H9 (cell line): ENCODE measurements around the gene PGRMC1. TPM values are rescaled to one million over a fixed set of nuclear protein-coding genes. Genes with fewer than 3 reads are reported as not detected.

ENCODE experiments used
- DNase-seq: peaks from one replicate; pipeline ENCODE4 v3.0.0-alpha.2; 2017
- H2AFZ ChIP-seq: one replicate; pipeline ENCODE4 v1.6.1; 2013; ENCODE audit warnings: mild to moderate bottlenecking, low read length, control low read depth, moderate library complexity
- H2AK5ac ChIP-seq: 2 replicates; pipeline ENCODE4 v1.6.1; 2013; ENCODE audit warnings: low read length, control low read depth, mixed read lengths; ENCODE audit not compliant: insufficient read length
- H2BK120ac ChIP-seq: one replicate; pipeline ENCODE4 v1.6.1; 2013; ENCODE audit warnings: low read depth, mild to moderate bottlenecking, low read length, control low read depth, inconsistent platforms; ENCODE audit not compliant: poor library complexity, severe bottlenecking
- H2BK12ac ChIP-seq: 2 replicates; pipeline ENCODE4 v1.6.1; 2013; ENCODE audit warnings: low read length, control low read depth, mixed read lengths, low read depth; ENCODE audit not compliant: insufficient read length
- H2BK15ac ChIP-seq: 2 replicates; pipeline ENCODE4 v1.6.1; 2013; ENCODE audit warnings: low read depth, low read length, control low read depth
- H2BK20ac ChIP-seq: one replicate; pipeline ENCODE4 v1.6.1; 2013; ENCODE audit warnings: low read depth, mild to moderate bottlenecking, low read length, control low read depth, inconsistent platforms; ENCODE audit not compliant: poor library complexity, severe bottlenecking
- H2BK5ac ChIP-seq: 2 replicates; pipeline ENCODE4 v1.6.1; 2013; ENCODE audit warnings: low read length, control low read depth, mixed read lengths; ENCODE audit not compliant: insufficient read length
- H3K14ac ChIP-seq: 2 replicates; pipeline ENCODE4 v1.6.1; 2013; ENCODE audit warnings: low read length, control low read depth; ENCODE audit not compliant: insufficient read depth
- H3K18ac ChIP-seq: 2 replicates; pipeline ENCODE4 v1.6.1; 2013; ENCODE audit warnings: low read depth, mild to moderate bottlenecking, mixed read lengths, low read length, control low read depth; ENCODE audit not compliant: insufficient read length
- H3K23ac ChIP-seq: 2 replicates; pipeline ENCODE4 v1.6.1; 2013; ENCODE audit warnings: low read length, control low read depth, mixed read lengths, low read depth; ENCODE audit not compliant: insufficient read length
- H3K23me2 ChIP-seq: 2 replicates; pipeline ENCODE4 v1.6.1; 2013; ENCODE audit warnings: low read depth, mild to moderate bottlenecking, mixed read lengths, low read length, control low read depth; ENCODE audit not compliant: insufficient read length, poor library complexity, severe bottlenecking
- H3K27ac ChIP-seq: 2 replicates; pipeline ENCODE4 v1.5.1; 2013; ENCODE audit warnings: low read length, control low read depth, mixed read lengths, low read depth; ENCODE audit not compliant: insufficient read length
- H3K27me3 ChIP-seq: 2 replicates; pipeline ENCODE4 v1.6.1; 2013; ENCODE audit warnings: low read length, control low read depth, inconsistent platforms; ENCODE audit not compliant: insufficient read depth
- H3K4ac ChIP-seq: 2 replicates; pipeline ENCODE4 v1.6.1; 2013; ENCODE audit warnings: low read depth, mild to moderate bottlenecking, control low read depth, inconsistent platforms, low read length, moderate library complexity
- H3K4me1 ChIP-seq: 2 replicates; pipeline ENCODE4 v1.6.1; 2013; ENCODE audit warnings: low read length, control low read depth, inconsistent platforms; ENCODE audit not compliant: insufficient read depth
- H3K4me2 ChIP-seq: 2 replicates; pipeline ENCODE4 v1.6.1; 2013; ENCODE audit warnings: low read length, control low read depth, mixed read lengths; ENCODE audit not compliant: insufficient read length, insufficient read depth
- H3K56ac ChIP-seq: 2 replicates; pipeline ENCODE4 v1.6.1; 2013; ENCODE audit warnings: low read depth, mild to moderate bottlenecking, mixed read lengths, low read length, control low read depth; ENCODE audit not compliant: insufficient read length
- H3K79me1 ChIP-seq: 2 replicates; pipeline ENCODE4 v1.6.1; 2013; ENCODE audit warnings: low read depth, mild to moderate bottlenecking, moderate library complexity, low read length, control low read depth, inconsistent platforms; ENCODE audit not compliant: insufficient read depth, poor library complexity, severe bottlenecking
- H3K79me2 ChIP-seq: 2 replicates; pipeline ENCODE4 v1.6.1; 2013; ENCODE audit warnings: low read length, control low read depth, inconsistent platforms; ENCODE audit not compliant: insufficient read depth
- H3K9ac ChIP-seq: 2 replicates; pipeline ENCODE4 v1.6.1; 2013; ENCODE audit warnings: low read length, control low read depth, mixed read lengths; ENCODE audit not compliant: insufficient read length; ENCODE audit errors: extremely low read depth
- H3K9me3 ChIP-seq: one replicate; pipeline ENCODE4 v1.6.1; 2013; ENCODE audit warnings: low read depth, low read length, inconsistent platforms; ENCODE audit not compliant: control insufficient read depth
- H3T11ph ChIP-seq: one replicate; pipeline ENCODE4 v1.6.1; 2013; ENCODE audit warnings: mild to moderate bottlenecking, low read length, control low read depth, inconsistent platforms
- H4K20me1 ChIP-seq: one replicate; pipeline ENCODE4 v1.6.1; 2013; ENCODE audit not compliant: control insufficient read depth, insufficient read length, insufficient read depth
- H4K5ac ChIP-seq: 2 replicates; pipeline ENCODE4 v1.6.1; 2013; ENCODE audit warnings: low read depth, mild to moderate bottlenecking, mixed read lengths, low read length, control low read depth; ENCODE audit not compliant: insufficient read length
- H4K8ac ChIP-seq: replicated peaks from 2 replicates; pipeline ENCODE4 v1.6.1; 2013; ENCODE audit warnings: low read length, control low read depth, mixed read lengths, low read depth; ENCODE audit not compliant: insufficient read length
- H4K91ac ChIP-seq: 2 replicates; pipeline ENCODE4 v1.6.1; 2013; ENCODE audit warnings: low read depth, mild to moderate bottlenecking, moderate library complexity, mixed read lengths, low read length, control low read depth; ENCODE audit not compliant: insufficient read length
- H3K27ac Mint-ChIP-seq, 3 experiments: 2 replicates in 2 of 3; 3 replicates in 1 of 3; pipeline ENCODE4 v1.8.0; 2020 to 2021; ENCODE audit warnings: mixed read lengths in 3 of 3, mild to moderate bottlenecking in 1 of 3, moderate library complexity in 1 of 3
- H3K27me3 Mint-ChIP-seq: 2 replicates; pipeline ENCODE4 v1.8.0; 2021; ENCODE audit warnings: low read depth, mild to moderate bottlenecking, moderate library complexity, mixed read lengths
- H3K36me3 Mint-ChIP-seq, 3 experiments: 2 replicates in 2 of 3; 3 replicates in 1 of 3; pipeline ENCODE4 v1.8.0; 2020 to 2021; ENCODE audit warnings: low read depth in 3 of 3, mixed read lengths in 3 of 3; ENCODE audit not compliant: insufficient read depth in 1 of 3
- H3K4me1 Mint-ChIP-seq, 2 experiments: 2 replicates each; pipeline ENCODE4 v1.8.0; 2020; ENCODE audit warnings: mixed read lengths in 2 of 2
- H3K4me3 Mint-ChIP-seq, 2 experiments: 2 replicates in 1 of 2; 3 replicates in 1 of 2; pipeline ENCODE4 v1.8.0; 2020 to 2021; ENCODE audit warnings: mild to moderate bottlenecking in 2 of 2, mixed read lengths in 2 of 2, moderate library complexity in 1 of 2
- H3K9me3 Mint-ChIP-seq, 2 experiments: 2 replicates in 1 of 2; 3 replicates in 1 of 2; pipeline ENCODE4 v1.8.0; 2020; ENCODE audit warnings: mild to moderate bottlenecking in 2 of 2, mixed read lengths in 2 of 2, moderate library complexity in 1 of 2
- WGBS: extraction: QIAGEN DNeasy Blood & Tissue Kit; methylation state at CpG from one replicate; pipeline ENCODE4 v1.1.7; 2013; ENCODE audit warnings: missing lambda C conversion rate, low lambda C conversion rate, mixed read lengths; ENCODE audit not compliant: insufficient read length; ENCODE audit errors: extremely low coverage; 5-methylcytosine and 5-hydroxymethylcytosine counted together
- total RNA-seq: library from RNA; stranded (reverse); gene quantifications from 2 replicates; pipeline ENCODE4 v1.2.1, GENCODE V29; 2021
- TF ChIP-seq, protein P1 (sequence below): fragments of 200-600 bp; sonication (generic); conservative IDR thresholded peaks from 3 replicates; pipeline ENCODE4 v1.8.0; 2021; ENCODE audit warnings: antibody characterized with exemption, mild to moderate bottlenecking

PGRMC1 gene
- total RNA-seq, 1 experiment from 2014 or later, result 133 TPM

DNA sequence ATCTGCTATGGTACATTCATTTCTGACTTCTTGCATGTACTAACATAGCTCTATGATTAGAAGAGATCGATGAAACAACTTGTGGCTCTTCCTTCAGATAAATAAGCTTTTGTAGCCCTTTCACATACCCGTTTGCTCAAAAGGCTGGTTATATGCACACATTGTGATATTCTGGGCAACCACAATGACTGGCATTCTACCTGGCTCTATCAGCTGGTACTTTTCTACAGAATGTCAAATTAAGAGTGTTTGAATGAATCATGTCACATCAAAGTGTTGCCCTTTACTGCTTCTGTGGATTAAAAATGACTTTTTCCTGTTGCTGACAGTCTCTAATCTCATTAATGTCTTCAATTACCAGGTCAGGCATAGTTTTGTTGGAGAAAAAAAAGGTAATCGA is 11.6 kb downstream of the PGRMC1 start:
- Histone ChIP-seq H2BK120ac (no peak overlapping the region), H4K5ac (no peak overlapping the region), H2BK20ac (no peak overlapping the region), H2BK12ac (no peak overlapping the region), H3K27me3 (no peaks in the 10 kb centered on the region), H2AK5ac (no peak overlapping the region), H3K56ac (no peak overlapping the region), H3K4me2 (no peak overlapping the region), H3K23me2 (no peaks in the 10 kb centered on the region), H4K20me1 (no peaks in the 10 kb centered on the region), H3K18ac (no peak overlapping the region), H4K91ac (no peak overlapping the region), H3K79me1 (no peaks in the 10 kb centered on the region), H2BK15ac (no peak overlapping the region), H2BK5ac (no peak overlapping the region), H4K8ac (no peak overlapping the region), H3K14ac (no peak overlapping the region), H3K23ac (no peak overlapping the region), H2AFZ (no peak overlapping the region), H3K4ac (no peak overlapping the region), H3K9me3 (peaks cover 15% of the 10 kb centered on the region), H3K9ac (no peak overlapping the region), H3T11ph (no peak overlapping the region), H3K4me1 (no peaks in the 10 kb centered on the region), H3K27ac (no peak overlapping the region), H3K79me2 (no peaks in the 10 kb centered on the region)
- peaks cover 46 to 51% of the 10 kb centered on the region in 2 experiments for H3K9me3 Mint-ChIP-seq
- no CpG with 5 or more reads among the region's 3 CpGs for WGBS
- H3K4me1 Mint-ChIP-seq, result peaks cover 17 to 23% of the 10 kb centered on the region in 2 experiments
- peaks cover 19 to 36% (median 22%) of the 10 kb centered on the region in 3 experiments for H3K36me3 Mint-ChIP-seq
- H3K4me3 Mint-ChIP-seq, result no peak overlapping the region
- TF ChIP-seq, protein P1, sequence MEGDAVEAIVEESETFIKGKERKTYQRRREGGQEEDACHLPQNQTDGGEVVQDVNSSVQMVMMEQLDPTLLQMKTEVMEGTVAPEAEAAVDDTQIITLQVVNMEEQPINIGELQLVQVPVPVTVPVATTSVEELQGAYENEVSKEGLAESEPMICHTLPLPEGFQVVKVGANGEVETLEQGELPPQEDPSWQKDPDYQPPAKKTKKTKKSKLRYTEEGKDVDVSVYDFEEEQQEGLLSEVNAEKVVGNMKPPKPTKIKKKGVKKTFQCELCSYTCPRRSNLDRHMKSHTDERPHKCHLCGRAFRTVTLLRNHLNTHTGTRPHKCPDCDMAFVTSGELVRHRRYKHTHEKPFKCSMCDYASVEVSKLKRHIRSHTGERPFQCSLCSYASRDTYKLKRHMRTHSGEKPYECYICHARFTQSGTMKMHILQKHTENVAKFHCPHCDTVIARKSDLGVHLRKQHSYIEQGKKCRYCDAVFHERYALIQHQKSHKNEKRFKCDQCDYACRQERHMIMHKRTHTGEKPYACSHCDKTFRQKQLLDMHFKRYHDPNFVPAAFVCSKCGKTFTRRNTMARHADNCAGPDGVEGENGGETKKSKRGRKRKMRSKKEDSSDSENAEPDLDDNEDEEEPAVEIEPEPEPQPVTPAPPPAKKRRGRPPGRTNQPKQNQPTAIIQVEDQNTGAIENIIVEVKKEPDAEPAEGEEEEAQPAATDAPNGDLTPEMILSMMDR, result no peak
- no peaks in the 10 kb centered on the region for H3K27me3 Mint-ChIP-seq
- DNase-seq, result no peak
- H3K27ac Mint-ChIP-seq, result no peak overlapping the region
